ENCODE data around the gene PLPPR1. TPM values are rescaled to one million over a fixed set of nuclear protein-coding genes. Genes with fewer than 3 reads are reported as not detected.

Gene PLPPR1
- polyA plus RNA-seq, 3 donors, result not detected

DNA sequence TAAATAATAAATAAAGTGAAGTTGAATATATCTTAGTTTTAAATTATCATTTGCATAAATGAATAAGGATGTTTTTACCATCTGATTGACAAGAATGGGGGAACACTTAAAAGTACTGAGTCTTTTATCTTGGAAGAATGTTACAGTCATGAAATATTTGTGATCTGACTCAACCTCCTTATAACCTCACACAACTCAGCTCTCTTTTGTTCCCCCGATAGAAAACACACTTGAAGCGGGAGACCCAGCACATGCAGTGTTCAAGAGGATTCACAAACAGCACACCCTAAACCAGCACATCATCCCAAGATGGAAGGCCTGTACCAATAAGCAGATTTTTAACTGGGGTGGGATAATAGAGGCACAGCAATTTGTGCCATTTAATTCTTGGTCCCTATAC lies 340.8 kb downstream of the PLPPR1 start:
- Histone ChIP-seq H3K9ac (ENCODE audit: insufficient read depth, low read length, poor library complexity, severe bottlenecking) (no peak overlapping the region), H2AFZ (ENCODE audit: insufficient read depth, low read depth, low read length, poor library complexity, severe bottlenecking) (no peak overlapping the region), H4K20me1 (ENCODE audit: insufficient read depth, low read length) (no peaks in the 10 kb centered on the region), H3K4me1 (ENCODE audit: control insufficient read depth in 1 of 2, insufficient read depth in 2 of 2, low read length in 2 of 2) (no peaks in the 10 kb centered on the region), H3K9me3 (replicated peaks in 1 of 2; ENCODE audit: control insufficient read depth in 1 of 2, insufficient read depth in 1 of 2, low read length in 2 of 2) (no peaks in the 10 kb centered on the region), H3K27ac (ENCODE audit: low read depth in 1 of 2, low read length in 2 of 2) (no peak overlapping the region), H3K27me3 (ENCODE audit: control insufficient read depth in 2 of 2, insufficient read depth in 2 of 2, low read length in 2 of 2) (no peaks in the 10 kb centered on the region), H3K4me3 (replicated peaks in 1 of 3; ENCODE audit: low read depth in 2 of 3, low read length in 3 of 3) (no peak overlapping the region), H3K36me3 (replicated peaks in 1 of 2; ENCODE audit: control insufficient read depth in 1 of 2, insufficient read depth in 2 of 2, low read length in 2 of 2) (no peaks in the 10 kb centered on the region), H3K4me2 (replicated peaks; ENCODE audit: extremely low read depth, low read length, poor library complexity, severe bottlenecking) (no peak overlapping the region), H3K79me2 (ENCODE audit: insufficient read depth, low read length) (no peaks in the 10 kb centered on the region)
- Mint-ChIP-seq H3K4me3 (no peak overlapping the region), H3K36me3 (no peaks in the 10 kb centered on the region), H3K4me1 (no peaks in the 10 kb centered on the region), H3K27ac (no peak overlapping the region), H3K9me3 (peaks cover 0 to 2% (median 0%) of the 10 kb centered on the region in 7 donors), H3K27me3 (ENCODE audit: low read depth in 3 of 3) (peaks cover 0 to 7% (median 4%) of the 10 kb centered on the region in 3 donors)
- no peak for DNase-seq
- TF ChIP-seq, protein P1, sequence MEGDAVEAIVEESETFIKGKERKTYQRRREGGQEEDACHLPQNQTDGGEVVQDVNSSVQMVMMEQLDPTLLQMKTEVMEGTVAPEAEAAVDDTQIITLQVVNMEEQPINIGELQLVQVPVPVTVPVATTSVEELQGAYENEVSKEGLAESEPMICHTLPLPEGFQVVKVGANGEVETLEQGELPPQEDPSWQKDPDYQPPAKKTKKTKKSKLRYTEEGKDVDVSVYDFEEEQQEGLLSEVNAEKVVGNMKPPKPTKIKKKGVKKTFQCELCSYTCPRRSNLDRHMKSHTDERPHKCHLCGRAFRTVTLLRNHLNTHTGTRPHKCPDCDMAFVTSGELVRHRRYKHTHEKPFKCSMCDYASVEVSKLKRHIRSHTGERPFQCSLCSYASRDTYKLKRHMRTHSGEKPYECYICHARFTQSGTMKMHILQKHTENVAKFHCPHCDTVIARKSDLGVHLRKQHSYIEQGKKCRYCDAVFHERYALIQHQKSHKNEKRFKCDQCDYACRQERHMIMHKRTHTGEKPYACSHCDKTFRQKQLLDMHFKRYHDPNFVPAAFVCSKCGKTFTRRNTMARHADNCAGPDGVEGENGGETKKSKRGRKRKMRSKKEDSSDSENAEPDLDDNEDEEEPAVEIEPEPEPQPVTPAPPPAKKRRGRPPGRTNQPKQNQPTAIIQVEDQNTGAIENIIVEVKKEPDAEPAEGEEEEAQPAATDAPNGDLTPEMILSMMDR (IDR thresholded peaks at IDR 0.05), result no peak
- WGBS (ENCODE audit: insufficient coverage), result no CpG with 5 or more reads among the region's 2 CpGs
- intact Hi-C loops (cut with micrococcal nuclease), result no loop called here

DNA sequence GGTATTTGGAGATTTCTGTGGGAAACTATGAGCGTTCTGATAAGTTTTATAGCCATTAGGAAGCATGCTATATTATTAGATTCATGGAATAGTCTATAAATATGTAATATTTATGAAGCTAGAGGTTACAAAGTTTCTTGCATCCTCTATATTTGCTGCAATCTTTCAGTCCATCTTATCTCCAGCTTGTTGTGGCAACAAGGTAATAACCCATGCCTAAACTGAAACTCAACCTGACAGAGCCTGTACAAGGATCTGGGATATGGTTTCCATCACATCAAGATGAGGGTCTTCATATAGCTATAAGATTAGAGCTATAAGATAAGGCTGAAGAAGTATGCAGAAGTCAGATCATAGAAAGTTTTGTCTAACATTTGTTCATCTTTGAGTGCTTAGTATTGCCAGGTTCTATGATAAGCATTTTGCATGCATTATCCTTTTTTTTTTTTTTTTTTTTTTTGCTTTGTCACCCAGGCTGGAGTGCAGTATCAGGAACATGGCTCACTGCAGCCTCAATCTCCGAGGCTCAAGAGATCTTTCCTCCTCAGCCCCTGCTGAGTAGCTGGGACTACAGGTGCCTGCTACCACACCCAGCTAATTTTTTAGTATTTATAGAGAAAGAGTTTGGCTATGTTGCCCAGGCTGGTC lies 341.5 kb downstream of the PLPPR1 start:
- Mint-ChIP-seq H3K27me3 (ENCODE audit: low read depth in 3 of 3) (peaks cover 0 to 7% (median 4%) of the 10 kb centered on the region in 3 donors), H3K27ac (no peak overlapping the region), H3K4me1 (no peaks in the 10 kb centered on the region), H3K36me3 (no peaks in the 10 kb centered on the region), H3K4me3 (no peak overlapping the region), H3K9me3 (peaks cover 0 to 2% (median 0%) of the 10 kb centered on the region in 7 donors)
- no CpG with 5 or more reads among the region's 2 CpGs for WGBS (ENCODE audit: insufficient coverage)
- Histone ChIP-seq H3K36me3 (replicated peaks in 1 of 2; ENCODE audit: control insufficient read depth in 1 of 2, insufficient read depth in 2 of 2, low read length in 2 of 2) (no peaks in the 10 kb centered on the region), H4K20me1 (ENCODE audit: insufficient read depth, low read length) (no peaks in the 10 kb centered on the region), H3K27ac (ENCODE audit: low read depth in 1 of 2, low read length in 2 of 2) (no peak overlapping the region), H2AFZ (ENCODE audit: insufficient read depth, low read depth, low read length, poor library complexity, severe bottlenecking) (no peak overlapping the region), H3K27me3 (ENCODE audit: control insufficient read depth in 2 of 2, insufficient read depth in 2 of 2, low read length in 2 of 2) (no peaks in the 10 kb centered on the region), H3K4me3 (replicated peaks in 1 of 3; ENCODE audit: low read depth in 2 of 3, low read length in 3 of 3) (no peak overlapping the region), H3K4me2 (replicated peaks; ENCODE audit: extremely low read depth, low read length, poor library complexity, severe bottlenecking) (no peak overlapping the region), H3K4me1 (ENCODE audit: control insufficient read depth in 1 of 2, insufficient read depth in 2 of 2, low read length in 2 of 2) (no peaks in the 10 kb centered on the region), H3K9ac (ENCODE audit: insufficient read depth, low read length, poor library complexity, severe bottlenecking) (no peak overlapping the region), H3K79me2 (ENCODE audit: insufficient read depth, low read length) (no peaks in the 10 kb centered on the region), H3K9me3 (replicated peaks in 1 of 2; ENCODE audit: control insufficient read depth in 1 of 2, insufficient read depth in 1 of 2, low read length in 2 of 2) (no peaks in the 10 kb centered on the region)
- TF ChIP-seq, protein P1 (IDR thresholded peaks at IDR 0.05), result no peak
- no peak for DNase-seq
- intact Hi-C loops (cut with micrococcal nuclease), result no loop called here

All from CD14-positive monocyte (primary cell).